Erythroblast (primary cell): ENCODE data around the gene LOXL3.

Experiments used
- GATA1 ChIP-seq: IDR thresholded peaks from 2 replicates; pipeline ENCODE4 v1.6.1; 2011; ENCODE audit warnings: low read depth, mild to moderate bottlenecking, control low read depth, low read length, moderate library complexity
- POLR2A ChIP-seq: IDR thresholded peaks from 2 replicates; pipeline ENCODE4 v1.6.1; 2011; ENCODE audit warnings: mild to moderate bottlenecking, low read length

- TF ChIP-seq POLR2A (no peak), GATA1 (no peak)
Measured at GRCh38 chr2:74536166-74536950, 17.4 kb downstream of the LOXL3 start.
